Measurements from ENCODE around the gene CTNNA2. TPM values are rescaled to one million over a fixed set of nuclear protein-coding genes. Genes with fewer than 3 reads are reported as not detected.

CTNNA2 gene
- total RNA-seq, 6 experiments from 2014 or later, result 0.44 TPM; not detected in 5

GRCh38 chr2:80117401-80117800 is 604.5 kb downstream of the CTNNA2 start:
- no peaks in the 10 kb centered on the region for H3K36me3 ChIP-seq
- no peaks in the 10 kb centered on the region for H3K9me3 ChIP-seq
- DNase-seq, result no peak
- no peak for TF ChIP-seq POLR2A (IDR thresholded peaks at IDR 0.05)
- TF ChIP-seq CTCF (IDR thresholded peaks at IDR 0.05), result no peak
- H3K4me1 ChIP-seq, result no peaks in the 10 kb centered on the region
- H3K4me3 ChIP-seq, result no peak overlapping the region
- H3K27me3 ChIP-seq, result no peaks in the 10 kb centered on the region
- H3K27ac ChIP-seq, result no peak overlapping the region
- ATAC-seq, result no peak
- intact Hi-C loops (cut with DNase I), result no loop called here

GRCh38 chr2:80120866-80121265 is 608.0 kb downstream of the CTNNA2 start:
- H3K36me3 ChIP-seq, result no peaks in the 10 kb centered on the region
- DNase-seq, result no peak
- H3K4me3 ChIP-seq, result no peak overlapping the region
- H3K9me3 ChIP-seq, result no peaks in the 10 kb centered on the region
- H3K27ac ChIP-seq, result no peak overlapping the region
- H3K27me3 ChIP-seq, result no peaks in the 10 kb centered on the region
- WGBS (ENCODE audit: insufficient coverage, low coverage, low lambda C conversion rate, missing lambda C conversion rate), result 57% methylated on average over 3 of the region's 3 CpGs
- H3K4me1 ChIP-seq, result no peaks in the 10 kb centered on the region
- ATAC-seq, result no peak
- intact Hi-C loops (cut with DNase I), result no loop called here
- TF ChIP-seq POLR2A (IDR thresholded peaks at IDR 0.05) (no peak), CTCF (IDR thresholded peaks at IDR 0.05) (no peak)

- Histone ChIP-seq H3K27me3 (no peaks in the 10 kb centered on the region), H3K4me1 (no peaks in the 10 kb centered on the region), H3K4me3 (no peak overlapping the region), H3K9me3 (no peaks in the 10 kb centered on the region), H3K27ac (no peak overlapping the region), H3K36me3 (no peaks in the 10 kb centered on the region)
- ATAC-seq (no peak), DNase-seq (no peak)
- 58% methylated on average over 4 of the region's 5 CpGs for WGBS (ENCODE audit: insufficient coverage, low coverage, low lambda C conversion rate, missing lambda C conversion rate)
- TF ChIP-seq POLR2A (IDR thresholded peaks at IDR 0.05) (no peak), CTCF (IDR thresholded peaks at IDR 0.05) (no peak)
- intact Hi-C loops (cut with DNase I), result no loop called here
These were observed 609.8 kb downstream of the CTNNA2 start for GRCh38 chr2:80122675-80123074.

- no peak for ATAC-seq
- intact Hi-C loops (cut with DNase I), result no loop called here
- Histone ChIP-seq H3K27ac (no peak overlapping the region), H3K4me1 (no peaks in the 10 kb centered on the region), H3K4me3 (no peak overlapping the region), H3K36me3 (no peaks in the 10 kb centered on the region), H3K9me3 (no peaks in the 10 kb centered on the region), H3K27me3 (no peaks in the 10 kb centered on the region)
- no peak for DNase-seq
- TF ChIP-seq CTCF (IDR thresholded peaks at IDR 0.05) (no peak), POLR2A (IDR thresholded peaks at IDR 0.05) (no peak)
- 15% methylated on average over 3 of the region's 3 CpGs for WGBS (ENCODE audit: insufficient coverage, low coverage, low lambda C conversion rate, missing lambda C conversion rate)
These were observed 613.8 kb downstream of the CTNNA2 start for GRCh38 chr2:80126596-80127189.

- Histone ChIP-seq H3K27me3 (no peaks in the 10 kb centered on the region), H3K27ac (no peak overlapping the region), H3K9me3 (no peaks in the 10 kb centered on the region), H3K36me3 (no peaks in the 10 kb centered on the region), H3K4me3 (no peak overlapping the region), H3K4me1 (no peaks in the 10 kb centered on the region)
- intact Hi-C loops (cut with DNase I), result no loop called here
- WGBS (ENCODE audit: insufficient coverage, low coverage, low lambda C conversion rate, missing lambda C conversion rate), result 27% methylated on average over 1 of the region's 1 CpG
- DNase-seq, result no peak
- no peak for ATAC-seq
- TF ChIP-seq POLR2A (IDR thresholded peaks at IDR 0.05), result no peak
- no peak for TF ChIP-seq CTCF (IDR thresholded peaks at IDR 0.05)
These were observed 615.2 kb downstream of the CTNNA2 start for GRCh38 chr2:80128080-80128479.

Data from right lobe of liver (tissue), 6 donors.